ENCODE data around the gene CASTOR1. TPM values are rescaled to one million over a fixed set of nuclear protein-coding genes. Genes with fewer than 3 reads are reported as not detected.

CASTOR1 gene
- total RNA-seq, 4 donors from 2014 or later, result 16.5 to 36.0 (median 27.7) TPM

DNA sequence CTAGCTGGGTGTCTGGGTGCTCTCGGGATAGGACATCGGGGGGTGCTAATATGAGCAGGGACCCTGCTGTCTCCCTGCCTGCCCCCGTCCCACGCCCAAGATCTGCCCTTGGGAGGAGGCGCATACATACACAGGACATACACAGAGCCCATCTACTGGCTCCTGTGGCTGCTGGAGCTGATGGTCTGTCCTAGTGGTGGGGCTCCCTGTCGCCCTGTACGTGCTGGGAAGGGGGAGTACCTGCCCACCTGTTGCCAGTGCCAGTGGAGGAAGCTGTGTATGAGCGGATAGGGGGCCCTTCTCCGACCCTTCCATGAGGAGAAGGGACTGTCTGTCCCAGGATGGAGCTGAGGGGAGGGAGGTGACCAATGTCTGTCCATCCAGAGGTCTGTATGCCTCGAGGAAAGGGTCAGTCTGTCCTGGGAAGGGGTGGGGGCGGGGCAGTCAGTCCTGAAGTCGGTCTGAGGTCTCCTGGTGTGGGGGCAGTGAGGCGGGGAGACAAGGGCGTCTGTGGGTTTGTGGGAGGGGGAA lies 36.5 kb upstream of the CASTOR1 start:
- WGBS, 2 donors, result 4 to 37% methylated on average over 9 to 14 of the region's 14 CpGs

DNA sequence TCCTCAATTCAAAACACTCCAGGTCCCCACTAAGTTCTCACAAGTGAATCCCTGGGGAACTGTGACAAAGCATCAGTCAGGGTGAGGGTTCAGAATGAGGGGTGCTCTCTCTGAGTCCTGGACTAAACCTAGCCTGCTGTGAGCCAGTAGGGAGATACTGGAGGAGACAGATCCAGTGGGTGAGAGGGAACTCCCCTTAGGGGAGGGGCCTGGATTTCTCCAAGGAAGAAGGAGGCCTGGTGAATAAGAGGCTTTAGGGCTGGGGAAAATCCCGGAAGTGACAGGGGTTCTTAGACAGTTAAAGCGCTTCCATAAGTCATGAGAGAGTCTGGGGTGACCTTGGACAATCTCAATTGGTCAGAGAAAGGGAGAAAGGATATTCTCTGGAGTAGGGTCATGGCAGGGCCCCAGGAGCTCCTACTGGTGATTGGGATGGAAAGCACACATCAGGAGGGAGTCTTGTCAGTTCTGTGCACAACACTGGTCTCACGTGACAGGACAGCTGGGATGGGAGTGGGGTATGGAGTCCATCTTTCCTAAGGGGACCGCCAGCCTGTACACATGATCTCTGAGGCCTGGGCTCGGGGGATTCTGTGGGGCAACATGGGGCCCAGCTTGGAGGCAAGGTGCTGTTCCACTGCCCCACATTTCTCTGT lies 35.9 kb upstream of the CASTOR1 start:
- peaks cover 28 to 58% of the 10 kb centered on the region in 2 donors for H3K4me1 ChIP-seq
- no peaks in the 10 kb centered on the region for H3K36me3 ChIP-seq
- no peaks in the 10 kb centered on the region for H3K27me3 ChIP-seq
- TF ChIP-seq POLR2A (IDR thresholded peaks at IDR 0.05), result no peak
- TF ChIP-seq, protein P1, sequence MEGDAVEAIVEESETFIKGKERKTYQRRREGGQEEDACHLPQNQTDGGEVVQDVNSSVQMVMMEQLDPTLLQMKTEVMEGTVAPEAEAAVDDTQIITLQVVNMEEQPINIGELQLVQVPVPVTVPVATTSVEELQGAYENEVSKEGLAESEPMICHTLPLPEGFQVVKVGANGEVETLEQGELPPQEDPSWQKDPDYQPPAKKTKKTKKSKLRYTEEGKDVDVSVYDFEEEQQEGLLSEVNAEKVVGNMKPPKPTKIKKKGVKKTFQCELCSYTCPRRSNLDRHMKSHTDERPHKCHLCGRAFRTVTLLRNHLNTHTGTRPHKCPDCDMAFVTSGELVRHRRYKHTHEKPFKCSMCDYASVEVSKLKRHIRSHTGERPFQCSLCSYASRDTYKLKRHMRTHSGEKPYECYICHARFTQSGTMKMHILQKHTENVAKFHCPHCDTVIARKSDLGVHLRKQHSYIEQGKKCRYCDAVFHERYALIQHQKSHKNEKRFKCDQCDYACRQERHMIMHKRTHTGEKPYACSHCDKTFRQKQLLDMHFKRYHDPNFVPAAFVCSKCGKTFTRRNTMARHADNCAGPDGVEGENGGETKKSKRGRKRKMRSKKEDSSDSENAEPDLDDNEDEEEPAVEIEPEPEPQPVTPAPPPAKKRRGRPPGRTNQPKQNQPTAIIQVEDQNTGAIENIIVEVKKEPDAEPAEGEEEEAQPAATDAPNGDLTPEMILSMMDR (IDR thresholded peaks at IDR 0.05), result no peak
- DNase-seq, result peak; percentile 59 to 64
- intact Hi-C loops (cut with DNase I), result loop anchor here (5.0 kb wide), 2 partner anchors 38 to 62 kb away; partner anchors contain the start of genes CASTOR1 and RNF215
- peak overlapping the region in 2 of 3 donors; percentile 44 to 99 for H3K4me3 ChIP-seq (replicated peaks in 1 of 3)
- H3K27ac ChIP-seq, result peak overlapping the region; percentile 20 to 84 (median 44)
- WGBS, 2 donors, result 22 to 40% methylated on average over 3 to 5 of the region's 5 CpGs
- H3K9me3 ChIP-seq, result no peaks in the 10 kb centered on the region

More for the DNA sequence above, 36.5 kb upstream of the CASTOR1 start:
- Histone ChIP-seq H3K4me1 (peaks cover 28 to 53% of the 10 kb centered on the region in 2 donors), H3K4me3 (replicated peaks in 1 of 3) (peak overlapping the region; percentile 44 to 99 (median 89)), H3K27ac (peak overlapping the region in 2 of 3 donors; percentile 20 to 84), H3K27me3 (no peaks in the 10 kb centered on the region), H3K9me3 (no peaks in the 10 kb centered on the region), H3K36me3 (peaks cover 0 to 3% of the 10 kb centered on the region in 2 donors)
- TF ChIP-seq POLR2A (IDR thresholded peaks at IDR 0.05), result no peak
- TF ChIP-seq, protein P1 (IDR thresholded peaks at IDR 0.05), result no peak
- intact Hi-C loops (cut with DNase I), result loop anchor here (5.0 kb wide), 2 partner anchors 38 to 62 kb away; partner anchors contain the start of genes CASTOR1 and RNF215
- DNase-seq, result peak in 1 of 2 donors; percentile 42

DNA sequence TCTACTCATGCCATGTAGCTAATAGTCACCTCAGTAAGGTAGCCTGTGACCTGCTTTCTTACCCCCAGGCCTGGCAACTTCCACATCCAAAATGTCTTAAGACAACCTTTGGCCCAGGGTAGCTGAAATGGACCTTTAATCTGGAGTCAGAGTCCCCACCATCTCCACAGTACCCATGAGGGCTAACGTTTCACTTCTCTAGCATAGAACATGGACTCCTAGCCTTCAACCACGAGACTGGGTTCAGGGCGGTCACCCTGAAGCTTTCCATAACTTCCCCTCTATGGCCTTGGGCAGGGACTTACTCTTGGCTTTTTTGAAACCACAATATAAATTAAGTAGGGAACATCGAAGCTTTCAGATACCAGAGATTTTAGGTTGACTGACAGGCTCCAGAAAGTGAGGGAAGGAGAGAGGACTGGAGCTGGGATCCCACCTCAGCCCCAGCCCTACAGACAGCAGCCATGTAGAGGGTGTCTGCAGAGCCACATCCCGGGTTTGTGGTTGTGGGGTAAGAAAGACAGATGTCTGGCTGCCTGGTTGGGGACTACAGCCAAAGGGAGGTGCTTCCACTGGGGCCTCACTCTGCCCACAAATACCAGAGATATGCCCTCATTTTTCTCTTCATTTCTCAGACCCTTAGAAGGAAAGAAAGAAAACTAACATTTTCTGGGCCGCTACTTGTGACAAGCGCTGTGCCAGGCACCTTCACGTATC lies 34.9 kb upstream of the CASTOR1 start:
- Histone ChIP-seq H3K27me3 (no peaks in the 10 kb centered on the region), H3K9me3 (no peaks in the 10 kb centered on the region), H3K36me3 (no peaks in the 10 kb centered on the region), H3K4me1 (peaks cover 28 to 68% of the 10 kb centered on the region in 2 donors), H3K4me3 (replicated peaks in 1 of 3) (no peak overlapping the region), H3K27ac (peak overlapping the region in 2 of 3 donors; percentile 20 to 84)
- 73 to 84% methylated on average over 8 of the region's 8 CpGs for WGBS, 2 donors
- TF ChIP-seq, protein P1 (IDR thresholded peaks at IDR 0.05), result no peak
- TF ChIP-seq POLR2A (IDR thresholded peaks at IDR 0.05), result no peak
- no peak for DNase-seq
- intact Hi-C loops (cut with DNase I), result no loop called here

DNA sequence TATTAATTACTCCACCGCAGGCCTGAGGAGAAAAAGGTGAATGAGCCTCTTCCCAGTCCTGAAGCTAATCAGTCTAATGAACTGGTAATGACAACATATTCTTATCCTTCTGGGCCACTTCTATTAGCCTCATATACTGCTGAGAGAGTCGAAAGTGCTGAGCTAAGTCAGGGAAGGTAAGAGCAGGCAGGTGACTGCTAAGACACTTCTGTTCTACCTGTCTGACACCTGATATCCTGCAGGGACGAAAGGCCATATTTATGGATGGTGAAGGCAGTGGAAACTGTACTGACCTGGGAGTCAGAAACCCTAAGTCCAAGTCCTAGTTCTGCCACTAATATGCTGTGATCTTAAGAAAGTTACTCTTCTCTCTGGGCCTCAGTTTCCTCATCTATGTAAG lies 33.9 kb upstream of the CASTOR1 start:
- DNase-seq, result no peak
- Histone ChIP-seq H3K9me3 (no peaks in the 10 kb centered on the region), H3K36me3 (no peaks in the 10 kb centered on the region), H3K27me3 (no peaks in the 10 kb centered on the region), H3K4me3 (replicated peaks in 1 of 3) (no peak overlapping the region), H3K4me1 (peaks cover 28 to 76% of the 10 kb centered on the region in 2 donors), H3K27ac (no peak overlapping the region)
- WGBS, 2 donors, result 85 to 95% methylated on average over 3 of the region's 3 CpGs
- TF ChIP-seq, protein P1 (IDR thresholded peaks at IDR 0.05), result no peak
- intact Hi-C loops (cut with DNase I), result no loop called here

Data from thyroid gland (tissue), 4 donors.